PFSK-1 (cell line): ENCODE results near the gene GPC3.

Experiments used
- POLR2AphosphoS5 ChIP-seq: IDR thresholded peaks from 2 replicates; pipeline ENCODE4 v1.6.1; 2012; ENCODE audit warnings: low read depth, mild to moderate bottlenecking, control low read depth, low read length, moderate library complexity
- REST ChIP-seq, 2 experiments: IDR thresholded peaks; 2 replicates each; pipeline versions ENCODE4 v1.6.1 to v1.8.0; 2011 to 2012; ENCODE audit warnings: low read depth in 2 of 2, low read length in 2 of 2, control low read depth in 1 of 2, inconsistent platforms in 1 of 2, mild to moderate bottlenecking in 1 of 2, moderate library complexity in 1 of 2; ENCODE audit not compliant: insufficient read depth in 1 of 2
- SIN3A ChIP-seq: IDR thresholded peaks from 2 replicates; pipeline ENCODE4 v1.6.1; 2012; ENCODE audit warnings: mild to moderate bottlenecking, low read length, moderate library complexity, borderline replicate concordance; ENCODE audit not compliant: insufficient read depth

GRCh38 chrX:133676344-133677122 lies 308.9 kb downstream of the GPC3 start:
- TF ChIP-seq SIN3A (no peak), REST (IDR thresholded peaks at IDR 0.05; ENCODE audit: insufficient read depth in 1 of 2, low read depth in 2 of 2, low read length in 2 of 2) (no peak), POLR2AphosphoS5 (no peak)
